HPDE6-E6E7 (cell line): ENCODE results near the gene BRD1.

Experiments
- DNase-seq: peaks from one replicate; pipeline ENCODE4 v3.0.0; 2011; ENCODE audit warnings: missing footprints; ENCODE audit errors: extremely low spot score

BRD1 gene

DNA sequence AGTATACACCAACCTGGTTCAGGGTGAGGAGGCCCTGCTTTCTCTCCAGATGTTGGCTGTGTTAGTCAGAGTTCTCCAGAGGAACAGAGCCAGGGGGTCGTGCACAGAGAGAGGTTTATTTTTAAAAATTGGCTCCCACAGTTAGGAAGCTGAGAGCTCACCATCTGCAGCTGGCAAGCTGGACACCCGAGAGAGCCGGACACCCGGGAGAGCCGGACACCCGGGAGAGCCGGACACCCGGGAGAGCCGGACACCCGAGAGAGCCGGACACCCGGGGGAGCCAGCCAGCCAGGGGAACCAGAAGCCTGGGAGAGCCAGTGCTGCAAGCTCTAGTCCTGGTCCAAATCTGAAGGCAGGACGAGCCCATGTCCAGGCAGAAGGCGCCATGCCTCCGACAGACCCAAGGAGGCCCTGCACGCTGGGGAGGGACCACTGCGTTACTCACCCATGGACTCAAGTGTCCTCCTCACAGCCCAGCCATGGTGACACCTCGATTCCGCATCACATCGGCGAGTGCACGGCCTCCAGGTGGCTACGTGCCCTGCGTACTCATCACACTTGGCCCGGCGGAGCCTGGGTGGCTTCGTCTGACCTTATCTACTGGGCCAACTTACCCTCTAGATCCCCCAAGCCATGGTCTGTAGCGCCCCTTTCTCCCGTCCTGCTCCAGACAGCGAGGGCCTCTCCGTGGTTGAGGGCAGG lies 99.0 kb downstream of the BRD1 start:
- no peak for DNase-seq

DNA sequence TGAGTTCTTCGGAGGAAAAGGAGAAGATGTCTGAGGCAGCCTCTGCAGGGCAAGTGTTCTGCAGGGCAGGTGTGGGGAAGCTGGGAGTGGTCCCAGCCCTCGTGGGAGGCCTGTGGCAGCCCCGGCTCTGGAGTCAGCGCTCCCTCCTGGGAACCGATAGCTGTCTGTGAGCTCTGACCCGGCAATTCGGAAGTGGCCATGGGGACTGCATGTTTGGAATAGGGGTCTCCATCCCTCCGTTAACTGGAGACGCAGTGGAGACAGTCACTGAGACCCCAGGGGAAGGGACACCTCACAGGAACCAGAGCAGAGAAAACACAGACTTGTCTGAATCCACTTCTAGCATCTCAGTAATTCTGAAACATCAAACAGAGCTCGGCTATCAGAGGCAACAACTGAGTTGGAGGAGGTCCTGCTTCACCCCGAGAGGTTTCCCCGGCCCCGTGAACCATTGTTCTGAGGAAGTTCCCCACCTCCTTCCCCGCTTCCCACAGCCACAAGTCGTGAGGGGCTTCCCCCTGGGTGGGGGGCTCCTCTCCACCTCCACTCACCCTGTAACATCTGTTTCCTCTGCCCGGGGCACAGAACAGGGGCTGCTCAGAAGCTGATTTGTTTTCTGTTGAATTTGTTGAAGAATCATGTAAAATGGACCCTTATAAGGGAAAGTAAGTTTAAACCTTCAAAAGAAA lies 99.6 kb downstream of the BRD1 start:
- DNase-seq: no peak

DNA sequence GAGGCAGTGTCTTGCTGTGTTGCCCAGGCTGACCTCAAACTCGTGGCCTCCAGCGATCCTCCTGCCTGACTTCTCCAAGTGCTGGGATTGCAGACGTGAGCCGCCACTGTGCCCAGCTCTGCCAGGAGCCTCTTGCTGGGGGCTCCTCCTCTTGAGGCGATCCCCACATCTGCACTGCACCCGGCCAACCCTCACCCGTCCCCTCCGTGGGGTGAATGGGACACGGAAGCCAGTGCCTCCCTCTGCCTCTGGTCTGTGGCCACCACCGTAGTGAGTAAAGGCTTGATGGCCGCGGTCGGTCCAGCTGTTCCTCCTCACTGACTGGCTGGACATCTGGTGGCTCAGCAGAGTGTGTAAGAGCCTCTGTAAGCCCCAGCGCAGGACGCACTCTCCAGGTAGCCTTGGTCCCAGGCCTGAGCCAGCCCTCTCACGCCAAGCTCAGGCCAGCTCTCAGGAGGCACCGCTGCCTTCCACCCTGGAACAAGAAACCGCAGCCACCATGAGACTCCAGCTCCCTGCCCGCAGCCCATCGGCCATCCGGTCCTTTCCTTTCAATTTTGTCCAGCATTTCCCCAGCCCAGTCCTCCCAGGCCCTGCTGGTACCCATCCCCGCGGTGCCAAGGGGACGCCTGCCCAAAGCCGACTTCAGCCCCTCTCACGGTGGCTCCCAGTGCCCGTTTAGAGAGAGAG lies 100.3 kb downstream of the BRD1 start:
- no peak for DNase-seq

DNA sequence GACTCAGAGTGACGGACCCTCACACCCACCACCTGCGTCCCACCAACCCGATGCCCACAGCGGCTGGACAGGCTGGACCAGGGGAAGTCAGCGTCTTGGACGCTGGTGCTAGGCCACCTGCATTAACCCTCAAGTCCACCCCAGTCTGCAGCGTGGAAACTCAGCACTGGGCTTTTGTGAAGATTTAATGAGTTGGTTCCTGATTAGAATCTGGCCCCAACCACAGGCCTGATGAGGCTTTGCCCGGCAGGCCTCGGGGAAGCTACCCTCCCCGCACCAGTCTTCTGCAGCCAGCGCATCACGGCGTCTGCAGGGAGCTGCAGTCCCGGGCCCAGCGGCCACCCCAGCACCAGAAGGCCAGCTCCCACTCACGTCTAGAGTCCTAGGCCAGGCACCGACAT lies 101.0 kb downstream of the BRD1 start:
- DNase-seq: no peak

DNA sequence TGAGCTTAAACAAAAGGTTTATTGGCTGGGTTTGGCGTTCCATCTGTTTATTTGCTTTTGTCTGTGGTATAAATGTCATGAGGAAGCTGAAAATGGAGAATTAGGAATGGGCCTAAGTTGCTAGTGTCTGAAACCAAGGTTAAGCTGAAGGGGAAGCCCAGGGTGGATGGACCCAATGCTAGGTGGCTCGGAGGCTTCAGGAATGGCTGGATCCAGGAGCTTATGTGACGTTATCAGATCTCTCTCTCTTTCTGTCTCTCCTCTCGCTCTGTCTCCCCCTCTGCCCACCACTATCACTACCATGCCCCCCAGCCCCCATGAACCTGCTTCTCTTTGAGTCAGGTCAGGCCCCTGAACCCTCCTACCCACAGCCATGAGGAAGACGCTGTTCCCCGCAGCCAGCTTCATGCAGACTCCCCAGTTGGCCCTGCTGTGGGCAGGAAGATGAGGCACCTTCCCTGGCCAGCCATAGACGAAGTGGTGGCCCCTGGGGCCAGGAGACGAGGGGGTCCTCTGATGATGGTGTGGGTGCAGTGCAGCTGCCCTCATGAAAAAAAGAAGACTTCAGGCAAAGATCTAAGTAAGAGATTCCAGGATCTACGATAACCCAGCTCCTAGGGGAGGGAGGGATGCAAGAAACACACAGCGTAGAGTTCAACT lies 101.5 kb downstream of the BRD1 start:
- no peak for DNase-seq

DNA sequence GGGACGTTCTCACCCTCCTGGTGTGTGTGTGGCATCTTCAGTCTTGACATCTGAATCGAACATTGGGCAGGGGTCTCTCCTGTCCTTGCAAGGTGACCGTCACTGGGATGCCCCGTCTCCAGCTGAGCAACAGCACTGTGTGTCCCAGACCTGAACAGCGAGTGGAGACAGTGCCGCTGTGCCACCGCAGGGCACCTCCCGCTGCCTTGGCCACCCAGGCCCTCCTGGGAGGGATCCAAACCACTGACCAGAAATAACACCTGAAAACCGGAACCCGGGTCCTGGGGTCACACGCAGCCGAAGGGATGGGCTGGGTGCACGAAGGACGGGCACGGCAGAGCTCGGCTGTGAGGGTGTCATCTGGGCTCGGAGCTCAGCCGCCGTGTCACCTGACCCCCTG lies 102.2 kb downstream of the BRD1 start:
- no peak for DNase-seq

DNA sequence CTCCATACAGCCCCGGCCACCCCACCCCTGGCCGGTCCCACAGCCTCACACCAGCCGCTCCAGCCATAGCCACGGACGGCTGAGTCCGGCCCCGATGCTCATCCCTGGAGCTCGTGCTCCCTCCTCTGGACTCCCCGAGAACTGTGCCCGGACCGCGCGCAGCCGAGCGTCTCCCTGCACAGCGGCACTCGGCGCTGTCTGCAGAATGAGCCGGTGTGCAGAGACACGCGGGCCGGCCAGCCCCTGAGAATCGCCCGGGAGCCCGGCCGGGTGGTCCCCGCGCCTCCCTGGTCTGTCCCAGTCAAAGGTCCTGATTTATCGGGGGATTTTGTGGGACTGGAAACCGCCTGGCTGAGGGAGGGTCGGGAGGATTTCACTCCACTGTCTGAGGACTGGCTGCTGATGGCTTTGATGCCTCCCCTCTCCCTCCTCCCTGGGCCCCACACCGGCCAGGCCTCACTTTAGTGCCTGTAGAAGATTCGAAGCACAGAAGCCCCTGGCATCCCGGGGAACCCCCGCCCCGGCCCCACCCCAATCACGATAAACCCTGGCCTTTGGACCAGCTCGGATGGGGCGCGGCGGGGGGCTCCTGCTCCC lies 102.7 kb downstream of the BRD1 start:
- no peak for DNase-seq

DNA sequence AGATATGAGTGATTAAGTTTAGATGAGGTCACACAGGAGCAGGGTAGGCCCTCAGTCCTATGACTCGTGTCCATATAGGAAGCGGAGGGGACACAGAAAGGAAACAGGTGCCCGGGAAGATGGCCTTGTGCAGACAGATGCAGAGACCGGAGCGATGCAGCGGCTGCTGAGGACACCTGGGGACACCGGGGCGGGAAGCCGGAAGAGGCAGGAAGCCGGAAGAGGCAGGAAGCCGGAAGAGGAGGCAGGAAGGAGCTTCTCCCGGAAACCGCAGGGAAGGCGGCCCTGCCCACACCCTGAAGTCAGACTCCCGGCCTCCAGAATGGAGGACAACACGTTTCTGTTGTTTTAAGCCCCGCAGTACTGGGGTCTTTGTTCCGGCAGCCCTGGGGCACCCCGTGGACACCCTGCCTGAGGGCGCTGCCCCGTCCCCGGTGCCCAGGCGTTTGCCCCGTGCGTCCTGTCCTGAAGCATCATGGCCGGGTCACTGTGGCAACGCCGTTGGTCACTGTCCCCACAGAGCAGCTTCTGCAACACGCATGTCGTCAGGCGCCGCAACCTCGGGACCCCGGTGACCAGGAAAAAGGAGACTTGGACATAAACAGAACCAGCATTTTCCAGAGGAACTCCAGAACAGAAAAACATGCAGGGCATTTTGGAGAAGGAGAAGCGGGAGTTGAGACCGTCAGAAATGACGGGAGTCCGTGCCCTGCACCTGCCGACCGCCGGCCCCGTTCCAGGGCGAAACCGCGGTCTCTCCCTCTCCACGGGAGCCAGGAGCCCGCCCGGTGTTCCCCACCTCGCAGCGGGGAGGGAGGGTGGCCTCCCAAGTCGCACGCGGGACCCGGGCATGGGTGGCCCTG lies 103.4 kb downstream of the BRD1 start:
- DNase-seq: no peak

DNA sequence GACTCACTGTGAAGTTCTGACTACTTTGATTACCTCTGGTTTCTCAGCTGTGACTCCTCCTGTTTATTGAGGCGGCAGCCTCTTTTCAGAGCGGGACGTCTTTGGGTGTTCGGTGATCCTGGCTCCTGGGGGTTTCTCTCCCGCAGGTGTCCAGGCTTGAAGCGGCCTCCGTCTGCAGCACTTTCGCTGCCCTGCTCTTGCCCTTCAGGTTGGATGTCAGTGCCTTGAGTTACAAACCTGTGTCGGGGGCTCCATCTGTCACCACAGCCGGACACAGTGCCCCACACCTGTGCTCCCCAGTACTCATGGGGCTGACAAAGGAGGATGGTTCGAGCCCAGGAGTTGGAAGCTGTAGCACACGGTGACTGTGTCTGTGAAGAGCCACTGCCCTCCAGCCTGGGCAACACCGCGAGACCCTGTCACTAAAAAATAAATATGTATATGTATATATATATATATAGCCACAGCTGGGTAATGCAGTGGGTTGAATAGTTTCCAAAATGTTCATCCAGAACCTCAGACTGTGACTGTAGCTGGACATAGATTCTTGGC lies 104.1 kb downstream of the BRD1 start:
- DNase-seq: no peak
